GM12801 (cell line): ENCODE results near the gene PLPP2.

Experiments used
- TF ChIP-seq, protein P1 (sequence below): IDR thresholded peaks from one replicate; pipeline ENCODE4 v1.5.1; 2011; ENCODE audit warnings: control low read depth; ENCODE audit not compliant: insufficient read length; ENCODE audit errors: extremely low read depth

The PLPP2 gene

DNA sequence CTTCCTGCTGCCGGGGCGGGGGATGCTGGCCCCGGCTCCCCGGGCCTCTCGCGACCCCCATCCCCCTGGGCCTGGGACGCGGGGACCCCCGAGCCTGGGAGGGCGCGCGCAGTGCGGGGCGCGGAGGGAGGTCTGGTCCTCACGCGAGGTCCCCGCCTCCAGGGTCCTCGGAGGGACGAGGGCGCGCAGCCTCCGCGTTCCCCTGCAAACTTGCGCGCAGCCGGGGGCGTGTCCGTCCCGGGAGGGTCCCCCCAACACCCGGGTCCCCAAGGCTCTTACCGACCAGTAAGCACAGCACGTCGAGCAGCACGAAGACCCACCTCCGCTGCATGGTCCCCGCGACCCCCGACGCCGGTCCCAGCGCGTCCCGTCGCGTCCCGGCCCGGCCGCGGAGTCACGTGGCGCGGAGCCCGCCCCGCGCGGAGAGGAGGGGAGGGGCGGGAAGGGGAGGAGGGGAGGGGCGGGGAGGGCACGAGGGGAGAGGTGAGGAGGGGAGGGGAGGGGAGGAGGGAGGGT, at the start of gene PLPP2:
Gene PLPP2, minus strand, starts transcription at position 398 of the 516 bp plus-strand sequence. Its CDS starts 67 bp downstream, at position 331.
- TF ChIP-seq, protein P1, sequence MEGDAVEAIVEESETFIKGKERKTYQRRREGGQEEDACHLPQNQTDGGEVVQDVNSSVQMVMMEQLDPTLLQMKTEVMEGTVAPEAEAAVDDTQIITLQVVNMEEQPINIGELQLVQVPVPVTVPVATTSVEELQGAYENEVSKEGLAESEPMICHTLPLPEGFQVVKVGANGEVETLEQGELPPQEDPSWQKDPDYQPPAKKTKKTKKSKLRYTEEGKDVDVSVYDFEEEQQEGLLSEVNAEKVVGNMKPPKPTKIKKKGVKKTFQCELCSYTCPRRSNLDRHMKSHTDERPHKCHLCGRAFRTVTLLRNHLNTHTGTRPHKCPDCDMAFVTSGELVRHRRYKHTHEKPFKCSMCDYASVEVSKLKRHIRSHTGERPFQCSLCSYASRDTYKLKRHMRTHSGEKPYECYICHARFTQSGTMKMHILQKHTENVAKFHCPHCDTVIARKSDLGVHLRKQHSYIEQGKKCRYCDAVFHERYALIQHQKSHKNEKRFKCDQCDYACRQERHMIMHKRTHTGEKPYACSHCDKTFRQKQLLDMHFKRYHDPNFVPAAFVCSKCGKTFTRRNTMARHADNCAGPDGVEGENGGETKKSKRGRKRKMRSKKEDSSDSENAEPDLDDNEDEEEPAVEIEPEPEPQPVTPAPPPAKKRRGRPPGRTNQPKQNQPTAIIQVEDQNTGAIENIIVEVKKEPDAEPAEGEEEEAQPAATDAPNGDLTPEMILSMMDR: no peak

DNA sequence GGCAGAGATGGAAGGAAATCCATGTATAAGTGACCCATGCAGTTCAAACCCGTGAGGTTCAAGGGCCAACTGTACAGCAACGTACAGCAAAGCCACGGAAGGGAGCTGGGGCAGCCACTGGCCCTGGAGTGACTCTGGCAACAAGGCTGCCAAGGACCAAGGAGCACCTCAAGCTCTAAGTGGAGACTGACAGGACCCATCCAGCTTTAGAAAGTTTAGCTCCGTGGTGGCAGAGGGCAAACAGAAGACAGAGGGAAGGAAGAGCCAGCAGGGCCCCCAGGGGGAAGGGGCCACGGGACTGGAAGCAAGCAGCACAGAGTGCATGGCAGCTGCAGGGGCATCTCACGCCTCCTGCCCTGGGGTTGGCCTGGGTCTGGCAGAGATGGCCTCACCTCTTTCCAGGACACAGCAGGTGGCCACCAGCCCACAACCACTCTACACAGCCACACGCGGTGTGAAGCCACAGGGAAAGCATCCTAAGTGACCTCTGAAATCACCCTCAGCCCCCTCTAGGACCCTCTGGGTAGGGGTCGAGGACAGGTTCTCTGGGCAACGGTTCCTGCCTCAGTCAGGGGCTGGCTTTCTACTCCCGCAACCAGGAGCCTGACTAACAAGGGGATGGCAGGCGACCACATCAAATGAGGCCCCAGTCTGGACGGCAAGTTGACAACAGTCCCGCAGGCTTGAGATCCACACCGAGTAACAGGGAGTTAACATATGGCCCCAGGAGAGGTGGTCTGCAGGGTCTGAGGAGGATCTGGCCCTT, 49.6 kb upstream of the PLPP2 start:
- TF ChIP-seq, protein P1: no peak

DNA sequence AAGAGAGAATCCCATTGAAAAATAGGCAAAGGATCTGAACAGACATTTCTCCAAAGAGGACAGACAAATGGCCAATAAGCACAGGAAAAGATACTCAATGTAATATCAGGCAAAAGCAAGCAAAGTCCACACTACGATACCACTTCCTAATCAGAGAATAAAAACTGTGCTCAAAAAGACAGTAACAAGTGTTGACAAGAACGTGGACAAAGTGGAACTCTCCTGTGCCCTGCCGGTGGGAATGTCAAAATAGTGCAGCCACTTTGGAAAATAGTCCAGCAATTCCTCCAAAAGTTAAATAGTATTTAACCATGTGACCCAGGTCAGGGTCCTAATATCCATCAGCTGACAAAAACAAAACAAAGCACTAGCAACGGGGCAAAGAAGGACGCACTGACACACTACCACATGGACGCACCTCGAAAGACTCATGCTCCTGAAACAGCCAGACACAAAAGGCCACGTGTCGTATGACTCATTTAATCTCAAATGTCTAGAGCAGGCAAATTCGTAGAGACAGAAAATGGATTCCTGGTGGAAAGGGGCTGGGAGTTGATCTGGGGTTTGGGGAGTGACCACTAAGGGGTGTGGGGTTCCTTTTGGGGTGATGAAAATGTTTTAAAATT, 48.2 kb upstream of the PLPP2 start:
- TF ChIP-seq, protein P1: no peak

DNA sequence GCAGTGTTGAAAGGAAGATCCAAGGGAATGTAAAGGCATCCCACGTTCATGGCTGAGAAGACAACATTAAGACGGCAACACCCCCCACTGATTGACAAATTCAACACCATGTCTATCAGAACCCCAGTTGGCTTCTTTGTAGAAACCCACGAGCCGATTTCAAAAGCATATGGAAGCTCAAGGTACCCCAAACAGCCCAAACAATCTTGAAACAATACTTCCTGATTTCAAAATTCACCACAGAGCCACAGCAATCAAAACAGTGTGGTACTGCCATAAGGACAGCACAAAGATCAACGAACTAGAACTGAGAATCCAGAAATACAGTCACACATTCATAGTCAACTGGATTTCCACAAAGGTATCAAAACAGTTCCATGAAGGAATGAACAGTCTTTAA, 47.2 kb upstream of the PLPP2 start:
- TF ChIP-seq, protein P1: no peak

DNA sequence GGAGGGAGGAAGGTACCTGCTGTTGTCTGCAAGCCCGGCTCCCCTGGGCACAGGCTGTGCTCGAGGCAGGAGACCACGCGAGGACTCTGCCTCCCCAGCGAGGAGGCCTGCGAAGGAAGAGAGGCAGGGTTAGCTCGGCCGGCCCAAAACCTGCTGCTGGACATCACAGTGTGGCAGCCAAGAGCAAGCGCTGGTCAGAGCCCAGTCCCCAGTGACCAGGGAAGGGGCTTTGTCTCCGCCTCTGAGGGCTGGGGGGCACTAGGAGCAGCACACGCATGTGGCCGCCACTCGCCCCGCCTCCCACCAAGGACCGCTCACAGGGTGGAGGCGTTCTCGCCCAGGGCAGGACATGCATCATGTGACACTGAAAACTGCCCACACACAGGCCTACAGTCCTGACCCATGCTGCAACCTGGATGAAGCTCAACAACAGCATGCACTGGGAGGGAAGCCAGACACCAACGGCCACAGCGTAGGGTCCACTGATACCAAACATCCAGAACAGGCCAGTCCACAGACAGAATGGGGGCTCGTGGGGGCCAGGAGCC, 44.9 kb upstream of the PLPP2 start:
- TF ChIP-seq, protein P1: no peak

DNA sequence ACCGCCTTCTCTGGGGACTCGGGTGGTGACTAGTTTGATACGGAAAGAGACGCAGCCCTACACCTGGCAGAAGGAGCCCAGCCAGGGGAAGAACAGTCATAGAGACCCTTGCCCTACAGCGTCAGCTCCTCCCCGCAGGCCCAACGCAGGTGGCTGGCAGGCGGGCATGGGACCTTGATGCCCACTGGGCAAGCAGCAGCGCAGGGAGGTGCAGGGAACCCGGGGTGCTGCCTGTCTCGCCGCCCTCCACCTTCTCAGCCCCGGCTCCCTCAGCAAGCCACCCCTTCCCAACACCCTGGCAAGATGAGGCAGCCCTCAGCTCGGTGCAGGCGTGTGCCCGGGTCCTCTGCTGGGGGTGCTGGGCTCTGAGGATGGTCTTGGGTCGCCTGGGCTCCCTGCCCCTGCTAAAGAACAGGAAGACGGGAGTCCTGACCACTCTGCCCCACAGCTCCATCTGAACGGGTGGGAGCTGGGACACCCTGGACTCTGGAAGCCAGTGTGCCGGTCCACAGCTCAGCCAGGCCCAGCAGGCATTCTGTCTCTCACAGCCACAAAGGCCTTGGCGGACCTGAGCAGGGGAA, 44.4 kb upstream of the PLPP2 start:
- TF ChIP-seq, protein P1: no peak

DNA sequence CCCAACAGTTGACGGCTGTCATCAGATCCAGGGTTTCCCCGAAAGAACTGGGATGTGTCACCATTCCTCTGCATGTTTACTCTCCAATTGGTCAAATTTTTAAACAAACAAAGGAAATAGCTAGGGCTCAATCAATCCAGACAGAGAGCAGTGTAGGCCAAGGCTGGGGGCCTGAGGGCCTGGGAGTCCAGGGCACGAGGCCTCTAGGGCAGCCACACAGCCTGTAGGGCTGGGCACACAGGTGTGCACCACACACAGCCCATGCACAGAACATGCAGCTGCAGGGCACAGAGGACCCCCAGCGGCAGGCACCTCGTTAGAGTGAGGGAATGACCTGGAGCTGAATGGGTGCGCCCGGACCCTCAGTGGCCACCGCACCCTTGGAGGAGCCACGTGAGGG, 43.9 kb upstream of the PLPP2 start:
- TF ChIP-seq, protein P1: no peak
